Measurements from ENCODE around the gene ASTN2.

The ASTN2 gene

GRCh38 chr9:116389541-116390302 lies 1025.1 kb downstream of the ASTN2 start:
- no peaks in the 10 kb centered on the region for H3K4me1 Mint-ChIP-seq
- H3K36me3 Mint-ChIP-seq (ENCODE audit: insufficient read depth), result peaks cover 2% of the 10 kb centered on the region
- ATAC-seq (replicated peaks; ENCODE audit: extremely low read depth, poor library complexity, severe bottlenecking) (no peak), DNase-seq (ENCODE audit: low spot score in 2 of 2) (no peak)
- no peak overlapping the region for H3K4me3 Mint-ChIP-seq
- H3K27me3 Mint-ChIP-seq, result no peaks in the 10 kb centered on the region
- H3K9me3 Mint-ChIP-seq, result no peaks in the 10 kb centered on the region
- no peak overlapping the region for H3K27ac Mint-ChIP-seq (ENCODE audit: low read depth)

- H3K4me1 Mint-ChIP-seq, result no peaks in the 10 kb centered on the region
- H3K27me3 Mint-ChIP-seq, result no peaks in the 10 kb centered on the region
- peak; percentile 59 for ATAC-seq (replicated peaks; ENCODE audit: extremely low read depth, poor library complexity, severe bottlenecking)
- H3K4me3 Mint-ChIP-seq, result no peak overlapping the region
- H3K9me3 Mint-ChIP-seq, result no peaks in the 10 kb centered on the region
- H3K36me3 Mint-ChIP-seq (ENCODE audit: insufficient read depth), result peaks cover 2% of the 10 kb centered on the region
- peak overlapping the region; percentile 69 for H3K27ac Mint-ChIP-seq (ENCODE audit: low read depth)
- no peak for DNase-seq (ENCODE audit: low spot score in 2 of 2)
Measured at GRCh38 chr9:116387934-116388698, 1026.7 kb downstream of the ASTN2 start.

- no peaks in the 10 kb centered on the region for H3K4me1 Mint-ChIP-seq
- H3K27ac Mint-ChIP-seq (ENCODE audit: low read depth), result no peak overlapping the region
- no peaks in the 10 kb centered on the region for H3K9me3 Mint-ChIP-seq
- ATAC-seq (replicated peaks; ENCODE audit: extremely low read depth, poor library complexity, severe bottlenecking) (no peak), DNase-seq (ENCODE audit: low spot score in 2 of 2) (no peak)
- peaks cover 2% of the 10 kb centered on the region for H3K36me3 Mint-ChIP-seq (ENCODE audit: insufficient read depth)
- no peaks in the 10 kb centered on the region for H3K27me3 Mint-ChIP-seq
- no peak overlapping the region for H3K4me3 Mint-ChIP-seq
Measured at GRCh38 chr9:116383936-116384335, 1030.9 kb downstream of the ASTN2 start.

- peaks cover 2% of the 10 kb centered on the region for H3K36me3 Mint-ChIP-seq (ENCODE audit: insufficient read depth)
- no peak overlapping the region for H3K4me3 Mint-ChIP-seq
- no peak for DNase-seq (ENCODE audit: low spot score in 2 of 2)
- no peaks in the 10 kb centered on the region for H3K27me3 Mint-ChIP-seq
- no peaks in the 10 kb centered on the region for H3K4me1 Mint-ChIP-seq
- H3K9me3 Mint-ChIP-seq, result no peaks in the 10 kb centered on the region
- no peak overlapping the region for H3K27ac Mint-ChIP-seq (ENCODE audit: low read depth)
- ATAC-seq (replicated peaks; ENCODE audit: extremely low read depth, poor library complexity, severe bottlenecking), result no peak
Measured at GRCh38 chr9:116383133-116383532, 1031.7 kb downstream of the ASTN2 start.

- DNase-seq (ENCODE audit: low spot score in 2 of 2) (no peak), ATAC-seq (replicated peaks; ENCODE audit: extremely low read depth, poor library complexity, severe bottlenecking) (no peak)
- H3K27me3 Mint-ChIP-seq, result no peaks in the 10 kb centered on the region
- H3K4me1 Mint-ChIP-seq, result no peaks in the 10 kb centered on the region
- H3K27ac Mint-ChIP-seq (ENCODE audit: low read depth), result no peak overlapping the region
- H3K4me3 Mint-ChIP-seq, result no peak overlapping the region
- H3K36me3 Mint-ChIP-seq (ENCODE audit: insufficient read depth), result no peaks in the 10 kb centered on the region
- no peaks in the 10 kb centered on the region for H3K9me3 Mint-ChIP-seq
Measured at GRCh38 chr9:116382053-116382452, 1032.8 kb downstream of the ASTN2 start.

- Mint-ChIP-seq H3K4me3 (no peak overlapping the region), H3K36me3 (ENCODE audit: insufficient read depth) (no peaks in the 10 kb centered on the region), H3K9me3 (no peaks in the 10 kb centered on the region), H3K27ac (ENCODE audit: low read depth) (no peak overlapping the region), H3K4me1 (no peaks in the 10 kb centered on the region), H3K27me3 (no peaks in the 10 kb centered on the region)
- ATAC-seq (replicated peaks; ENCODE audit: extremely low read depth, poor library complexity, severe bottlenecking) (no peak), DNase-seq (ENCODE audit: low spot score in 2 of 2) (no peak)
Measured at GRCh38 chr9:116381350-116381749, 1033.5 kb downstream of the ASTN2 start.

GRCh38 chr9:116380496-116380995 lies 1034.3 kb downstream of the ASTN2 start:
- Mint-ChIP-seq H3K9me3 (no peaks in the 10 kb centered on the region), H3K27me3 (no peaks in the 10 kb centered on the region), H3K4me3 (no peak overlapping the region), H3K27ac (ENCODE audit: low read depth) (no peak overlapping the region), H3K4me1 (no peaks in the 10 kb centered on the region), H3K36me3 (ENCODE audit: insufficient read depth) (no peaks in the 10 kb centered on the region)
- DNase-seq (ENCODE audit: low spot score in 2 of 2) (no peak), ATAC-seq (replicated peaks; ENCODE audit: extremely low read depth, poor library complexity, severe bottlenecking) (no peak)

- DNase-seq (ENCODE audit: low spot score in 2 of 2) (no peak), ATAC-seq (replicated peaks; ENCODE audit: extremely low read depth, poor library complexity, severe bottlenecking) (no peak)
- Mint-ChIP-seq H3K4me3 (no peak overlapping the region), H3K27ac (ENCODE audit: low read depth) (no peak overlapping the region), H3K27me3 (no peaks in the 10 kb centered on the region), H3K36me3 (ENCODE audit: insufficient read depth) (no peaks in the 10 kb centered on the region), H3K9me3 (no peaks in the 10 kb centered on the region), H3K4me1 (no peaks in the 10 kb centered on the region)
Measured at GRCh38 chr9:116379821-116380220, 1035.0 kb downstream of the ASTN2 start.

GRCh38 chr9:116378873-116379272 lies 1036.0 kb downstream of the ASTN2 start:
- H3K4me3 Mint-ChIP-seq, result no peak overlapping the region
- H3K36me3 Mint-ChIP-seq (ENCODE audit: insufficient read depth), result no peaks in the 10 kb centered on the region
- no peak for ATAC-seq (replicated peaks; ENCODE audit: extremely low read depth, poor library complexity, severe bottlenecking)

GRCh38 chr9:116377179-116377798 lies 1037.6 kb downstream of the ASTN2 start:
- no peak for ATAC-seq (replicated peaks; ENCODE audit: extremely low read depth, poor library complexity, severe bottlenecking)
- Mint-ChIP-seq H3K4me1 (no peaks in the 10 kb centered on the region), H3K27me3 (no peaks in the 10 kb centered on the region), H3K36me3 (ENCODE audit: insufficient read depth) (no peaks in the 10 kb centered on the region), H3K4me3 (no peak overlapping the region), H3K27ac (ENCODE audit: low read depth) (no peak overlapping the region), H3K9me3 (no peaks in the 10 kb centered on the region)
- DNase-seq (ENCODE audit: low spot score in 2 of 2), result no peak

More at GRCh38 chr9:116378873-116379272, 1036.0 kb downstream of the ASTN2 start:
- H3K27me3 Mint-ChIP-seq, result no peaks in the 10 kb centered on the region
- H3K4me1 Mint-ChIP-seq, result no peaks in the 10 kb centered on the region
- H3K27ac Mint-ChIP-seq (ENCODE audit: low read depth), result no peak overlapping the region
- no peak for DNase-seq (ENCODE audit: low spot score in 2 of 2)
- no peaks in the 10 kb centered on the region for H3K9me3 Mint-ChIP-seq

Data from central memory CD8-positive, alpha-beta T cell (primary cell).